DND-41 (cell line): ENCODE data around the gene TM4SF4.

Experiments used
- ATAC-seq: fragments of 200-7000 bp; cut with Tn5 transposase; 3 replicates; pipeline ENCODE4 v1.9.1; 2021; ENCODE audit warnings: low read depth; ENCODE audit not compliant: insufficient read depth
- DNase-seq: peaks from one replicate; pipeline ENCODE4 v3.0.0-alpha.2; 2020
- H2AFZ ChIP-seq: 2 replicates; pipeline ENCODE4 v1.6.0; 2012; ENCODE audit warnings: low read depth, low read length
- H3K27ac ChIP-seq: 2 replicates; pipeline ENCODE4 v1.5.1; 2012; ENCODE audit warnings: low read length, inconsistent platforms
- H3K27me3 ChIP-seq: fragments of 200-600 bp; sonication (generic); 2 replicates; pipeline ENCODE4 v1.6.0; 2012; ENCODE audit warnings: low read length, mild to moderate bottlenecking, inconsistent platforms; ENCODE audit not compliant: insufficient read depth, poor library complexity
- H3K36me3 ChIP-seq: 2 replicates; pipeline ENCODE4 v1.5.1; 2012; ENCODE audit warnings: low read length, inconsistent platforms; ENCODE audit not compliant: insufficient read depth
- H3K4me1 ChIP-seq: 2 replicates; pipeline ENCODE4 v1.5.1; 2012; ENCODE audit warnings: mild to moderate bottlenecking, low read length; ENCODE audit not compliant: insufficient read depth
- H3K4me2 ChIP-seq: 2 replicates; pipeline ENCODE4 v1.6.0; 2012; ENCODE audit warnings: mild to moderate bottlenecking, moderate library complexity, low read length, inconsistent platforms; ENCODE audit not compliant: insufficient read depth
- H3K4me3 ChIP-seq, 2 experiments: fragments of 200-600 bp in 1 of 2; shearing (Covaris generic) in 1 of 2; 2 replicates each; pipeline ENCODE4 v1.5.1; 2012 to 2016; ENCODE audit warnings: inconsistent platforms in 2 of 2, low read length in 2 of 2, mild to moderate bottlenecking in 2 of 2, low read depth in 1 of 2, moderate library complexity in 1 of 2
- H3K79me2 ChIP-seq: 2 replicates; pipeline ENCODE4 v1.6.0; 2012; ENCODE audit warnings: low read length, inconsistent platforms; ENCODE audit not compliant: insufficient read depth
- H3K9ac ChIP-seq: 2 replicates; pipeline ENCODE4 v1.6.0; 2012; ENCODE audit warnings: low read depth, mild to moderate bottlenecking, inconsistent platforms, low read length, moderate library complexity
- H3K9me3 ChIP-seq: 2 replicates; pipeline ENCODE4 v1.5.1; 2012; ENCODE audit warnings: low read length, moderate library complexity, mild to moderate bottlenecking, inconsistent platforms; ENCODE audit not compliant: insufficient read depth, severe bottlenecking
- H4K20me1 ChIP-seq: 2 replicates; pipeline ENCODE4 v1.6.0; 2012; ENCODE audit warnings: low read length; ENCODE audit not compliant: insufficient read depth
- CTCF ChIP-seq: IDR thresholded peaks from 2 replicates; pipeline ENCODE4 v1.5.1; 2012; ENCODE audit warnings: borderline replicate concordance, low read length, moderate library complexity, mild to moderate bottlenecking; ENCODE audit not compliant: poor library complexity, severe bottlenecking; ENCODE audit errors: extremely low read depth
- EZH2 ChIP-seq: IDR thresholded peaks from 3 replicates; pipeline ENCODE4 v1.6.1; 2012; ENCODE audit warnings: borderline replicate concordance, low read depth, mild to moderate bottlenecking, moderate library complexity, low read length, inconsistent platforms; ENCODE audit not compliant: severe bottlenecking

TM4SF4 gene

GRCh38 chr3:149474250-149474817, at the start of gene TM4SF4:
TM4SF4 (plus strand) TSS chr3:149474697; CDS start chr3:149474878, 181 bp downstream.
- H3K27me3 ChIP-seq, result no peaks in the 10 kb centered on the region
- no peak for ATAC-seq
- no peaks in the 10 kb centered on the region for H3K36me3 ChIP-seq
- no peak within 1 kb of the TSS for H3K27ac ChIP-seq
- H3K9me3 ChIP-seq, result no peaks in the 10 kb centered on the region
- H3K9ac ChIP-seq, result no peak within 1 kb of the TSS
- no peaks in the 10 kb centered on the region for H3K79me2 ChIP-seq
- TF ChIP-seq EZH2, result no peak
- no peak for TF ChIP-seq CTCF
- no peak for DNase-seq
- H4K20me1 ChIP-seq, result no peaks in the 10 kb centered on the region
- H3K4me3 ChIP-seq, result no peak within 1 kb of the TSS
- no peak within 1 kb of the TSS for H2AFZ ChIP-seq
- H3K4me1 ChIP-seq, result no peaks in the 10 kb centered on the region
- H3K4me2 ChIP-seq, result no peak within 1 kb of the TSS

- H2AFZ ChIP-seq, result no peak overlapping the region
- no peaks in the 10 kb centered on the region for H3K9me3 ChIP-seq
- no peaks in the 10 kb centered on the region for H3K36me3 ChIP-seq
- H3K9ac ChIP-seq, result no peak overlapping the region
- DNase-seq (no peak), ATAC-seq (no peak)
- no peaks in the 10 kb centered on the region for H3K27me3 ChIP-seq
- H3K27ac ChIP-seq, result no peak overlapping the region
- no peaks in the 10 kb centered on the region for H3K79me2 ChIP-seq
- H3K4me1 ChIP-seq, result no peaks in the 10 kb centered on the region
- no peak overlapping the region for H3K4me3 ChIP-seq
- TF ChIP-seq EZH2 (no peak), CTCF (no peak)
- H3K4me2 ChIP-seq, result no peak overlapping the region
- no peaks in the 10 kb centered on the region for H4K20me1 ChIP-seq
Observed at GRCh38 chr3:149424918-149425317, 49.6 kb upstream of the TM4SF4 start.

GRCh38 chr3:149426325-149426724, 48.2 kb upstream of the TM4SF4 start:
- H3K36me3 ChIP-seq, result no peaks in the 10 kb centered on the region
- H2AFZ ChIP-seq, result no peak overlapping the region
- DNase-seq (no peak), ATAC-seq (no peak)
- H3K9ac ChIP-seq, result no peak overlapping the region
- TF ChIP-seq CTCF (no peak), EZH2 (no peak)
- no peak overlapping the region for H3K4me2 ChIP-seq
- no peaks in the 10 kb centered on the region for H4K20me1 ChIP-seq
- H3K27ac ChIP-seq, result no peak overlapping the region
- no peaks in the 10 kb centered on the region for H3K79me2 ChIP-seq
- H3K27me3 ChIP-seq, result no peaks in the 10 kb centered on the region
- no peak overlapping the region for H3K4me3 ChIP-seq
- H3K4me1 ChIP-seq, result no peaks in the 10 kb centered on the region
- H3K9me3 ChIP-seq, result no peaks in the 10 kb centered on the region

GRCh38 chr3:149428087-149428486, 46.4 kb upstream of the TM4SF4 start:
- Histone ChIP-seq H3K27me3 (peaks cover 4% of the 10 kb centered on the region), H3K79me2 (no peaks in the 10 kb centered on the region), H3K9me3 (no peaks in the 10 kb centered on the region), H3K4me2 (no peak overlapping the region), H2AFZ (no peak overlapping the region), H3K36me3 (no peaks in the 10 kb centered on the region), H3K27ac (no peak overlapping the region), H3K9ac (no peak overlapping the region), H4K20me1 (no peaks in the 10 kb centered on the region), H3K4me3 (no peak overlapping the region), H3K4me1 (no peaks in the 10 kb centered on the region)
- DNase-seq, result no peak
- ATAC-seq, result no peak
- TF ChIP-seq CTCF (no peak), EZH2 (no peak)
